Tibial artery (tissue), 4 donors: Measurements from ENCODE around the gene MET.

Experiments used
- DNase-seq, 2 donors: peaks; one replicate each; pipeline ENCODE4 v3.0.0-alpha.2; 2019
- H3K27ac ChIP-seq, 2 donors: fragments of 200-600 bp; sonication (generic) in 1 of 2; 1 replicate in 1 of 2; 2 replicates in 1 of 2; pipeline ENCODE4 v1.5.1; 2018 to 2019; ENCODE audit warnings: mild to moderate bottlenecking in 1 of 2
- H3K27me3 ChIP-seq, 2 donors: fragments of 200-600 bp; sonication (generic) in 1 of 2; one replicate each; pipeline versions ENCODE4 v1.5.1 to v1.6.0; 2016 to 2019
- H3K36me3 ChIP-seq, 3 donors: fragments of 200-600 bp; sonication (generic) in 2 of 3; one replicate each; pipeline ENCODE4 v1.5.1; 2016 to 2019; ENCODE audit warnings: mild to moderate bottlenecking in 2 of 3
- H3K4me1 ChIP-seq, 4 donors: fragments of 200-600 bp; sonication (generic) in 2 of 4; 1 replicate in 3 of 4; 2 replicates in 1 of 4; pipeline ENCODE4 v1.5.1; 2016 to 2019
- H3K4me3 ChIP-seq, 2 donors: fragments of 200-600 bp; sonication (generic) in 1 of 2; 1 replicate in 1 of 2; 2 replicates in 1 of 2; pipeline ENCODE4 v1.5.1; 2018 to 2019; ENCODE audit warnings: mild to moderate bottlenecking in 2 of 2
- H3K9me3 ChIP-seq, 3 donors: fragments of 200-600 bp; sonication (generic) in 1 of 3; one replicate each; pipeline ENCODE4 v1.5.1; 2016 to 2019
- CTCF ChIP-seq, 2 experiments: fragments of 200-600 bp in 1 of 2; fragments of 450-650 bp in 1 of 2; IDR thresholded peaks; one replicate each; pipeline ENCODE4 v1.5.1; 2017 to 2019; ENCODE audit warnings: antibody characterized with exemption in 2 of 2, mild to moderate bottlenecking in 1 of 2, moderate library complexity in 1 of 2
- intact Hi-C: fragments of 100-400 bp; cut with DNase I; formaldehyde crosslinking; loops from one replicate; pipeline ENCODE4 v1.15.0; 2023; ENCODE audit warnings: low total_unique reads

The MET gene

GRCh38 chr7:116779931-116780330 is 107.9 kb downstream of the MET start:
- no peak overlapping the region for H3K27ac ChIP-seq

GRCh38 chr7:116780521-116780920 is 108.5 kb downstream of the MET start:
- no peak overlapping the region for H3K4me3 ChIP-seq
- intact Hi-C loops = no loop called here
- DNase-seq = no peak
- H3K27ac ChIP-seq = no peak overlapping the region
- H3K9me3 ChIP-seq = no peaks in the 10 kb centered on the region
- no peaks in the 10 kb centered on the region for H3K27me3 ChIP-seq
- peaks cover 0 to 61% (median 32%) of the 10 kb centered on the region in 4 donors for H3K4me1 ChIP-seq
- TF ChIP-seq CTCF (IDR thresholded peaks at IDR 0.05) = no peak
- no peaks in the 10 kb centered on the region for H3K36me3 ChIP-seq

More at GRCh38 chr7:116779931-116780330, 107.9 kb downstream of the MET start:
- no peaks in the 10 kb centered on the region for H3K27me3 ChIP-seq
- intact Hi-C loops = no loop called here
- H3K36me3 ChIP-seq = no peaks in the 10 kb centered on the region
- no peak for TF ChIP-seq CTCF (IDR thresholded peaks at IDR 0.05)
- no peaks in the 10 kb centered on the region for H3K9me3 ChIP-seq
- H3K4me3 ChIP-seq = no peak overlapping the region
- H3K4me1 ChIP-seq = peaks cover 0 to 61% (median 32%) of the 10 kb centered on the region in 4 donors
- no peak for DNase-seq

GRCh38 chr7:116780966-116781365 is 109.0 kb downstream of the MET start:
- Histone ChIP-seq H3K4me3 (no peak overlapping the region), H3K27me3 (no peaks in the 10 kb centered on the region), H3K36me3 (no peaks in the 10 kb centered on the region), H3K4me1 (peaks cover 0 to 61% (median 31%) of the 10 kb centered on the region in 4 donors), H3K9me3 (no peaks in the 10 kb centered on the region), H3K27ac (no peak overlapping the region)
- no peak for DNase-seq
- intact Hi-C loops = no loop called here
- TF ChIP-seq CTCF (IDR thresholded peaks at IDR 0.05) = no peak

- TF ChIP-seq CTCF (IDR thresholded peaks at IDR 0.05) = no peak
- Histone ChIP-seq H3K36me3 (no peaks in the 10 kb centered on the region), H3K4me3 (no peak overlapping the region), H3K9me3 (no peaks in the 10 kb centered on the region), H3K27ac (no peak overlapping the region), H3K27me3 (no peaks in the 10 kb centered on the region), H3K4me1 (peaks cover 0 to 58% (median 26%) of the 10 kb centered on the region in 4 donors)
- no peak for DNase-seq
- intact Hi-C loops = no loop called here
Measured at GRCh38 chr7:116781584-116781983, 109.6 kb downstream of the MET start.

- H3K27ac ChIP-seq = no peak overlapping the region
- DNase-seq = no peak
Measured at GRCh38 chr7:116782177-116782711, 110.2 kb downstream of the MET start.

More at GRCh38 chr7:116782177-116782711, 110.2 kb downstream of the MET start:
- H3K4me3 ChIP-seq = no peak overlapping the region
- H3K36me3 ChIP-seq = no peaks in the 10 kb centered on the region
- no peak for TF ChIP-seq CTCF (IDR thresholded peaks at IDR 0.05)
- intact Hi-C loops = no loop called here
- peaks cover 0 to 51% (median 25%) of the 10 kb centered on the region in 4 donors for H3K4me1 ChIP-seq
- H3K9me3 ChIP-seq = no peaks in the 10 kb centered on the region
- H3K27me3 ChIP-seq = no peaks in the 10 kb centered on the region
